GM19395 (cell line): ENCODE results near the gene CNOT6.
"Not testable (repeated sequence)": the region's sequence is repeated elsewhere in the genome, so short reads cannot be mapped to it uniquely, and the experiment has no call there.

Source experiments
- ATAC-seq: cut with Tn5 transposase; IDR thresholded peaks from one replicate; pipeline ENCODE4 v1.9.1; 2021; ENCODE audit warnings: mild to moderate bottlenecking, moderate library complexity; ENCODE audit not compliant: unreplicated experiment

Gene CNOT6

DNA sequence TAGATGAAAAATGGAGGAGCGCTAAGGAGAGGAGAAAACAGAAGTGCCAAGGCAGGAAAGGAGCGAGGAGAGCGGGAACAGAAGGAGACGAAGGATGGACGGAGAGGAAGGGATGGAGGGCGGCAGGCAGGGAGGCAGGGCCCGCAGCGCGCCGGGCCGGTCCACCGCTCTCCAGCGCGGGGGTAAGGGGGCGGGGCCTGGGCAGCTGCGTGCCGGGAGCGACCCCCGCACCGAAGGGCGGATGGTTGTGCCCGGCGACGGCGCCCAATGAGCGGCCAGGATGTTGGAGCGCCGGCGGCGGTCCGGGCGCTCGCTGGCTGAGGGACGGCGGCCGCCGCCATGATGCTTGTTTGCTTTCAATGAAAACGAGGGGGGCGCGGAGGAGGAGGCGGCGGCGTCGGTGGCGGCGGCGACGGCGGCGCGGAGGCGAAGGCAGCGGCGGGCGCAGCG, at the start of gene CNOT6:
Gene CNOT6, plus strand, starts transcription at position 320 of the 450 bp plus-strand sequence. CDS start 34,898 bp downstream, outside the sequence.
- ATAC-seq = peak; percentile 84

DNA sequence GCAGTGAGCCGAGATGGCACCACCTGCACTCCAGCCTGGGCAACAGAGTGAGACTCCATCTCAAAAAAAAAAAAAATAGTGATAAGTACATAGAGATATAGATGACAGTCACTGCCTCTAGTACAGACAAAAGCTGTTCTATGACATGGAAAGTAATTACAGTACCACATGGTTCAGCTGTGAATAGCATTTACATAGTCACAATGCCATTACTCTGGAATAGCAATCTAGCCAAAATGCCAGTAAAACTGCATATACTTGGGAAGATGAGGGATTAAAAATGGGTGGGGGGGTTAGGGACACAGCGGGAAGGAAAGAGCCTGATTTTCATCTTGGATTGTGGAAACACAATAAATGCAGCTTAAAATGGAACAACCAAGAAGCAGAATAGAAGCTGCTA, 39.4 kb upstream of the CNOT6 start:
- ATAC-seq = no peak

DNA sequence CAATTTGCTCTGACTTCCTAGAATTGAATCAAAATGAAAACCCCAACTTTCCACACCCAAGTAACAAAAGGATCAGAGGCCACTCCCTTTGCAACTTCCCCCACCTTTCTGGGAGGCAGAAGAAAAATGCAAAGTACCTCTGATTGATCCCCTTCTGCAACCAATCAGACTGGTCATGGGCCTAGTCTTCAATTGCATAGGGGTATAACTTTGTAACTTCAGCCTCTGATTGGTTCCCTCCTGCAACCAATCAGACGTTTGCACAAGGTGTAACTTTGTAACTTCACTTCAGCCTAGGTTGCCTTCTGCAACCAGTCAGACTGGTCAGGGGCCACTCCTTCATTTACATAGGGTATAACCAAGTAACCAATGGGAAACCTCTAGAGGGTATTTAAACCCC, 38.3 kb upstream of the CNOT6 start:
- ATAC-seq = no peak

- no peak for ATAC-seq
These were observed 37.4 kb upstream of the CNOT6 start for GRCh38 chr5:180456792-180457191.

DNA sequence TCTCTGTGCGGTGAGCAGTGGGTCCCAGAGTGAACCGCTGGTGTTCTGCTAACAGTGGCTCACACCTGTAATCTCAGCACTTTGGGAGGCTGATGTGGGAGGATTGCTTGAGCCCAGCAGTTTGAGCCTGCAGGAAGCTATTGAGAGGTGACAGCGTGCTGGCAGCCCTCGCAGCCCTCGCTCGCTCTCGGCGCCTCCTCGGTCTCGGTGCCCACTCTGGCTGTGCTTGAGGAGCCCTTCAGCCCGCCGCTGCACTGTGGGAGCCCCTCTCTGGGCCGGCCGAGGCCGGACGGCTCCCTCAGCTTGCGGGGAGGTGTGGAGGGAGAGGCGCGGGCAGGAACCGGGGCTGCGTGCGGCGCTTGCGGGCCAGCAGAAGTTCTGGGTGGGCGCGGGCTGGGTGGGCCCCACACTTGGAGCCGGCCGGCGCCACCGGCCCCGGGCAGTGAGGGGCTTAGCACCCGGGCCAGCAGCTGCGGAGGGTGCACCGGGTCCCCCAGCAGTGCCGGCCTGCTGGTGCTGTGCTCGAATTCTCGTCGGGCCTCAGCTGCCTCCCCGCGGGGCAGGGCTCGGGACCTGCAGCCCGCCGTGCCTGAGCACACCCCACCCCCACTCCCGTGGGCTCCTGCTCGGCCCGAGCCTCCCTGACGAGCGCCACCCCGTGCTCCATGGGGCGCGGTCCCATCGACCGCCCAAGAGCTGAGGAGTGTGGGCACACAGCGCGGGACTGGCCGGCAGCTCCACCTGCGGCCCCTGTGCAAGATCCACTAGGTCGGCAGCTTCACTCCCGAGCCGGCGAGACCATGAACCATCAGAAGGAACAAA, 35.1 kb upstream of the CNOT6 start:
- ATAC-seq = not testable (repeated sequence)

GRCh38 chr5:180459674-180460142, 34.5 kb upstream of the CNOT6 start:
- not testable (repeated sequence) for ATAC-seq

DNA sequence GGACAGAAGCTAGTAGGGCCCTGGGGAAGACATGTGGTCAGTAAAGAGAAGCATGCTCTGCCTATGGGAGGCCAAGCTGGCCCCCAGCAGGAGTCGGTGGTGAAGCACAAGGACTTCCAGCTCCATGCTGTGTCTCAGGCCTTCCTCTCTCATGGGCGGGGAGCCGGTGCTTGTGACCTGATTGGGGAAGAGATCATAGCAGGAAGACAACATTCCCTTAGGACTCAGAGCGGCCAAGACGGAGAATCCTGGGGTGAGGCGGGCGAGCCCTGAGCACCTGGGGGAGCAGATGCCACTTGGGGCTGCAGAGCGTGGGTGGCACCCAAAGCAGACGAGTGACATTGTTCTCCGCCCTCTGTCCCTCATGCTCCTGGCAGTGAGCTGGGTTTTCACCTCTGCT, 33.3 kb upstream of the CNOT6 start:
- no peak for ATAC-seq

- ATAC-seq = no peak
These were observed 32.9 kb upstream of the CNOT6 start for GRCh38 chr5:180461303-180461702.

- ATAC-seq = no peak
These were observed 30.8 kb upstream of the CNOT6 start for GRCh38 chr5:180463216-180463900.

DNA sequence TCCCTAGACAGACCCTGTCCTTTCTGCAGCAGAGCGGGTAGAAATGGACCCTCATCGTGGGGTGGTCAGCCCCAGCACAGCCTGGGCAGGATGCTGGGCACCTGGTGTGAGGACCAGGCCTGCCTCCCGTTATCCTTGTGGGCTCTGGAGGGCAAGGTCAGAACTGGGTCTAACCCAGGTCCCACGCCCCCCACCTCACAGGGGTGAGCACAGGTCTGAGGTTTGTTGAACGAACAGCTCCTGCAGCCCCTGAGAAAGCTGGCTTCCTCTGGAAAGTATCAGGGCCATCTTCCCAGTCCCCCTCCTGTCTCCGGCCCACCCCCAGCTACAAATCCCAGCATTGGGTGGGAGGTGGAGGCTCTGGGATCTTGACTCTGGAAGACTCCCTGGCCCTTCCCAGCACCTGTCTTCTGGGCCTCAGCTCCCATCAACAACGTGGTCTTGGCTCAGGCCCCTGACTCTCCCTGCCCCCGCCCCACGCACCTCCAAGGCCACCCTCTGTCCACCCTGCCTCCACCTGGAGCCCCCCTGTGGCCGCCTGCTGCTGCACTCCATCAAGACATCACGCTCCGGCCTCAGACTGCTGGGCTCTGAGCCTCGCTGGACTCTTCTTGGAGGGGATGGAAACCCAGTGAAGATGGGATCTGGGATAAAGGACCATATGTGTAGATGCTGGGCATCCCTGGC, 30.1 kb upstream of the CNOT6 start:
- no peak for ATAC-seq

DNA sequence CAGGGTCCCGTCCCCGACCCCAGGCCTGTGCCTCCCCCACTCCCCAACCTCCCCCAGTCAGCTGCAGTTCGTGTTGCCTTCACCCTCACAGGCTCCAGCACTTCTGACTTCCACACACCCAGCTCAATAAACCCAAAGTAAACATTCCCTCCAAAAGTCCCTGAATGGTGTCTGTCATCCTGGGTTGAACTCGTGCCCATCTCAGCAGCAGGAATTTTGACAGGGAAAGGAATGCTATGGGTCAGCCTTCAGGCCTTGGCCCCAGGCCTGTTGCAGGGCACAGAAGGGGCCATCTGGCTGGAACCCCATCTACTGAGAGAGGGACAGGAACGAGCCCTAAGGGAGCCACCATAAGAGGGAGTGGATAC, 29.6 kb upstream of the CNOT6 start:
- ATAC-seq = no peak

DNA sequence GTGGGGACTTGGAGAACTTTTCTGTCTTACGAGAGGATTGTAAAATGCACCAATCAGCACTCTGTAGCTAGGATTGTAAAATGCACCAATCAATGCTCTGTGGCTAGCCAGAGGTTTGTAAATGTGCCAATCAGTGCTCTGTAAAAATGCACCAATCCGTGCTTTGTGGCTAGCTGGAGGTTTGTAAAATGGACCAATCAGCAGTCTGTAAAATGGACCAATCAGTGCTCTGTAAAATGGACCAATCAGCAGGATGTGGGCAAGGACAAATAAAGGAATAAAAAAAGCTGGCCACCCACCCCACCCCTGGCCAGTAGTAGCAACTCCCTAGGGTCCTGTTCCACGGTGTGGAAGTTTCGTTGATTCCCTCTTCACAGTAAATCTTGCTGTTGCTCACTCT, 29.1 kb upstream of the CNOT6 start:
- not testable (repeated sequence) for ATAC-seq

GRCh38 chr5:180466316-180466715, 27.9 kb upstream of the CNOT6 start:
- ATAC-seq = no peak

- ATAC-seq = no peak
These were observed 26.9 kb upstream of the CNOT6 start for GRCh38 chr5:180467028-180467975.

- no peak for ATAC-seq
These were observed 26.0 kb upstream of the CNOT6 start for GRCh38 chr5:180467989-180468731.

DNA sequence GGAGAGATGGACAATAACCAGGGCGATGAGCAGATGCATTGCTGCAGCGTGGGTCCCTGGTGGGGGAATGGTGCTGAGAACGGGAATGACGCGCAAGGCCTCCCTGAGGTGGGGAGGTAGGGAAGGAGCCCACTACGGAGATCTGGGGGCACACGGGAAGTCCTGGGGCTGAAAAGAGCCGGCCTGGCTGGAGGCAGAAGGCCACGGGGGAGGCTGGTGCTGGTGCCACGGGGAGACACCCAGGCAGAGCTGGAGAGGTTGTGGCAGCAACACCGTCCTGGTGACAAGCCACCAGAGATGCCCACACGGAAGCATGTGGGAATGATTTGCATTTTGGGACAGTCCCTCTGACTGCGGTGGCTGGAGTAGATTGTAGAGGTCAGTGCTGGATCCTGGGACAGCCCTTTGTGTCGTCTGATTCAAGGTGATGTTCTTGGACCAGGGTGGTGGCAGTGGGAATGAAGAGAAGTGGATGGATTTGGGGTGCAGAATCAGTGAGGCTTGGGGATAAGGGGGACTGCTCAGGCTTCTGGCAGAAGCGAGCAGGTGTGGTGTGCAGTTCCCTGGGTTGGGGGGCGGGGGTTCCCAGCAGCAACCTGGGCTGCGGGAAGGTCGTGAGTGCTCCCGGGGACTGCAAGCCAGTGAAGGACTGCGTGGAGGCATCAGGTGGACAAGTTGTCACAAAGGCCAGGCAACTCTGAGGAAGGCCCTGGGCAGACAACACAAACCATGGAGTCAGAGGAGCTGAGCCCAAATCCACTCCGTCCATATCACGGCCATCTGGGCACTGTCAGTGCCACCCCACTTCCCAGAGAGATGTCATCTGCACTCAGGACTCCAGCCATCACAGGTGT, 25.2 kb upstream of the CNOT6 start:
- ATAC-seq = no peak

DNA sequence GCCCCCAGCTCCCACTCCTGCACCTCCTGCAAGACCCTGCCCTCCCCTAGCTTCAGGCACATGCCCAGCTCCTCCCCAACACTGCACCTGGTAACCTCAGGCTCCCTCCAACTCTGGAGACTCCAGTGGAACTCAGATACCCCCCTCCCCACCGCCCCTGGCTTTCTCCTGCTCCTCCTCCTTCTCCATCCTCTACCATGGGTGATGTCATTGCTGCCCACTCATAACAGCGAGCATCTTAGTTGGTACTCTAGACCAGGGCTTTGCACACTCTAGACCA, 24.7 kb upstream of the CNOT6 start:
- ATAC-seq = no peak

GRCh38 chr5:180469866-180470265, 24.3 kb upstream of the CNOT6 start:
- ATAC-seq = no peak

DNA sequence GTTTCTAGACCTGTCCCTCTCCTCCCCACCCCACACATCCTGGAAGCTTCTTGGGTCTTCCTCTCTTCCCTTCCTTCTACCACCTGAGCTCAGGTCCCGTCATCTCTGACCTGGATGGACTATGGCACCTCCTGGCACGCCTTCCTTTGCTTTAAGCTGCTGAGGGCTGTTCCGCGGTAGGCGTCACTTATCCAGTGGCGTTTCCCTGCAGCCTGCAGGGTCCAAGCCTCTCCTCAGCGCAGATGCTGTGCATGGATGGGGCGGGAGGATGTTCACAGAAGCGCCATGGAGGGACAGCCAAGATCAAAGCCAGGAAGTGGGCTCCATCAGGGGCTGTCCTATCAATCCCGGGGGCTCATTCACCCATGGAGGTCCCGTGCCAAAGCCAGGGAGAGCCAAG, 23.8 kb upstream of the CNOT6 start:
- no peak for ATAC-seq
